CD4-positive, alpha-beta T cell treated with Interleukin-10 for 1 hour (primary cell): ENCODE measurements around the gene TASP1.

ENCODE experiments used
- DNase-seq: peaks from one replicate; pipeline ENCODE4 v3.0.0-alpha.2; 2020

The TASP1 gene

DNA sequence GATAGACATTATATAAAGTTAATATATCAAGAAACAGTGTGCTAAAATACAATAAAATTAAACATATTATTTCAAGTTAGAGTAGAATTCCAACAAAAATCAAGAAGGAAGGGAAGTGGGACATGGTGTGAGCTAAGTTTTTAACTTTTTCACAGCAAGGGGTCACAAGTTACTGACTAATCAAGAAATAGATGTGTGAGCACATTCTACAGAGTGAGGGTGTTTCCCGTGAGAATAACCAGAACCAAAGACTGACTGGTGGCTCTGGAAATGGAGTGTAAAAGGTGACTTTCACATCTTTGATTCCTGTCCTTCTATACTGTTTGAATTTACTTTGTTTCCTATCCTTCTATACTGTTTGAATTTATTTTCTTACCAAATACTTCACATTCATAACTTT is 206.6 kb downstream of the TASP1 start:
- no peak for DNase-seq

GRCh38 chr20:13430346-13431002 is 208.3 kb downstream of the TASP1 start:
- DNase-seq = peak; percentile 0

GRCh38 chr20:13428684-13429083 is 210.0 kb downstream of the TASP1 start:
- no peak for DNase-seq

GRCh38 chr20:13426870-13427269 is 211.9 kb downstream of the TASP1 start:
- DNase-seq = no peak

DNA sequence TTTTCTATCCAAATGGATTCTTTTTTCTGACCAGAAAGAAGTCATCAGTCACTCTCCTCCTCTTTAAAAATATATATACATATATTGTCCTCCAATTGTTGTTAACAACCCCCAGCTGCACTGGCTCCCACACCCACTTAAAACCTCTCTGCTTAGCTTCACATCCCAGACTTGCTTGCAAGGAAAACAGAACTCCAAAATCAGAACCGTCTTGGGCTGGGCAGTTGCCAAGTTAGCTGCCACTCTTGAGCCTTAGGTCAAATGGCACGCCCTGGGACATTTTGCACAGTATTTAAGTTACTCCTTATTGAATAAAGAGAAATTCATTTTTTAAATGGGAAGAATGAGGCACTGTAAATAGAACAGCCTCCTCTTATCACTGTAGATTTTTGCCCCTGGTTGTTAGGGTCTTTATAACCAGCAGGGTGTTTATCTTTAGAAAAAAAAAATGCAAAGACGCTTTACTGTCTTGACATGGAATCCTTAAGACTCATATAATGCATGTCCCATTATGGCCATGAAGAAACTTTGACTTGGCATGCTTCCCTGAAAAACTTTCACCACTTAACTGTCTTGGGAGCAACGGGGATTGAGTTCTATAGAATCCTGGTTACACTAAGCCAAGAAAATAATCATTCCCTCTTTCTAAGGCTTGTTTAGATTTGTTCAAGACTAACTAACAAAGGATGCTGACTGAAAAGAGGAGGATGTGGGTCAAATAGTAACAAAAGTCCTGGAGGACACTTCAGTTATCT is 213.2 kb downstream of the TASP1 start:
- no peak for DNase-seq

DNA sequence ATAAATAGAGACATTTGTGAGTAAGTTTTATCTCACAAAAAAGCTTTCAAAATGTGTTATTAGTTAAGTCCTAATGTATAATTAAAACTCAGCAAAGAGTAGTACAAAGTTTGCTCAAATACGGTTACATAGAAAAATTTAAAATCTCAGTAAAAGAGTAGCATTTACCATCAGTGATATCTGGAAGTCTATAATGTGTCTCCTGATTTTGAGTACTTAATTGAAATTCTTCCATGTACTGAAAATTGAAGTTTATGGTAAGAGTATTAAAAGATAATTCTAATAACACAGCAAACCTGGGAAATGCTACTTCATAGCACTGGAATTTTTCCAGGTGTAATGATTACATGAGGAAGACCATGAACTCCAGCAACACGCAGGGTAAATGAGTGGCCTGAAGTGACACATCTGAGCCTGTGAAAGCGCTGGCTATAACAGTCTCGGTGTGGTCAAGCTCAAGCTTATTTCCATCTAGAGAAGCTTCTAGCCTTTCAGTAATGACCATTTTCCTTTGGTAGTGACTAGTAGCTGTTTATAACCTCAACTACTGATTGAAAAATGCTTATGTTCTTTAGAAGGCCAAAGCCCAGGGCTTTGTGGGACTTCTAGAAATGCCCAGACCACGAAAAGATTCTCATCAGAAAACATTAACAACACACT is 214.4 kb downstream of the TASP1 start:
- DNase-seq = no peak

DNA sequence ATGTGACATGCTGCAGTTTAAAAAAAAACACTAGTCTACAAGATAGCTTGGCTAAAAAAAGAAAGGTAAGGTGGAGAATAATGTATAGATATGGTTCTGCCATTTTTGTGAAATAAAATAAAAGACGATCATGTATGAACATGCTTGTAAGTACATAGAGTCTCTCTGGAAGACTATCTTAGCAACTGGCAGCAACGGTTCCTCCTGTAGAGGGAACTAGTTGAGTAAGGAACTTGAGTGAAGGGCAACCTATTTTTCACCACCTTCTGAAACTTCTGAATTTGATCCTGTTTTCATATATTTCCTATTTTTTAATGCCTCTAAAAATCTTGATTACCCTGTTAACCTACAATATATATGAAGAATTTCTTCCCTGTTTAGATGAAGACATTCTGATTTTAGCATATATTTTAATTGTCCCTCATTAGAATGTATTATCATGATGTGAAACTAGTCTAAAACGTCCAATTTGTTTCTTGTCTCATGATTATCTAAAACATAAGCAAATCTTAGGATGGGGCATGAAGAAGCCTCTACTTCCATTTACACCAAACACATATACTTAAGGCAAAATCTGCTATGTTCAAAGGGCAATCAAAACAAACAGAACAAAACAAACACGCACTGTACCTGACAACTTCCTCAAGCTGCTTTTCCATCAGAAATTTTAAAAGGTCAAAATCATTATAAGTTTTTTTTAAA is 215.1 kb downstream of the TASP1 start:
- no peak for DNase-seq

DNA sequence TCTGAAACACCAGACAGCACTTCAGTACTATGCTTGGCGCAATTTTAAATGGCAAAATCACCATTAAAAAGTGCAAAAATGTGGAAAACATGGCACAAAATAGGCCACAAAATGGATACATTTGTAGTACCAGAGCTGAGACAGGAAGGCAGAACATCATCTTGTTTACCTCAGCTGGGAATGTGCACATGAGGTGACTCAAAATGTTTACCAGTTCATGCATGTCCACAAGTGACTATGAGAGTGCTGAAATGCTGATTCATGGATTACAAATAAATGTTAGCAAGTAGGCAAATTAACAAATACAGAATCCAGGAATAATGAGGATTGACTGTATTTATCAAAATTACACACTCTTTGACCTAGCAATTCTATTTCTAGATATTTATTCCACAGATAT is 216.1 kb downstream of the TASP1 start:
- no peak for DNase-seq

GRCh38 chr20:13420625-13421024 is 218.1 kb downstream of the TASP1 start:
- DNase-seq = no peak

- DNase-seq = no peak
Measured at GRCh38 chr20:13419477-13419876, 219.3 kb downstream of the TASP1 start.

GRCh38 chr20:13418263-13419229 is 220.2 kb downstream of the TASP1 start:
- DNase-seq = no peak

GRCh38 chr20:13416531-13416930 is 222.2 kb downstream of the TASP1 start:
- no peak for DNase-seq

- no peak for DNase-seq
Measured at GRCh38 chr20:13412806-13413445, 225.8 kb downstream of the TASP1 start.

DNA sequence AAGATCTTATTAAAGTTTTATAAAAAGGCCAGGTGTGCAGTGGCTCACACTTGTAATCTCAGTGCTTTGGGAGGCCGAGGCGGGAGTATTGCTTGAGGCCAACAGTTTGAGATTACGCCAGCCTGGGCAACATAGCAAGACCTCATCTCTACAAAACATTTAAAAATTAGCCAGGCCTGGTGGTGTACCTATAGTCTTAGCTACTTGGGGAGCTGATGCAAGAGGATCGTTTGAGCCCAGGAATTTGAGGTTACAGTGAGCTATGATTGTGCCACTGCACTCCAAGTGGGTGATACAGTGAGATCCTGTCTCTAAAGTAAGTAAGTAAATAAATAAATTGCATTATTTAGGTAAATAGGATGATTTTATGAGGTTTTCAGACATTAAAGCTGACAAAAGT is 234.4 kb downstream of the TASP1 start:
- DNase-seq = no peak

GRCh38 chr20:13403453-13403852 is 235.3 kb downstream of the TASP1 start:
- no peak for DNase-seq

- no peak for DNase-seq
Measured at GRCh38 chr20:13402986-13403385, 235.7 kb downstream of the TASP1 start.

DNA sequence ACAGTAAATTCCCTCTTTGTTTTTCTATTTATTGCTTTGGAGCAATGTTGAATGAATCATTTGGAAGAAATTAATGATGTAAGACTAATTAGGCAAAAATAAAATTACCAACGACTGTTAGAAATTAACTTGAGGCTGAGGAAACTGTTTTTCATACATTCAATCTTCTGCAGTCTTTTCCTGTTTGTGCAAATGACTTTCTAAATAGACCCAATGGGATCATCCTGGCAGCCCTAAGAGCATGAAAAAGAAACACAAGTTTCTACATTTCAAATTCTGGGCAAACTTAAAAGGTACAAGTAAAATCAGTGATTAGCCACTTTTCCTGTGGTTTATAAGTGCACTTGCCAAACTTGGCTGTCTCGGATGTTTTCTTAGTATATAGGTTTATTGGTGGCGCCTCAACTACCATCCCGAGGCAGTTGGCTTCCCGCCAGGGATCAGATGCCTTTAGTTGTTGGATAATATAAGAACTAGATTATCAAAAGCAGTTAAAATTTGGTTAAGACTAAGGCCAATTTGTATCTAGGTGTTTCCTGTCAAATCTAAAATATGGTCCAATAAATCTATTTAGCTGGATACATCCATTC is 236.5 kb downstream of the TASP1 start:
- no peak for DNase-seq

DNA sequence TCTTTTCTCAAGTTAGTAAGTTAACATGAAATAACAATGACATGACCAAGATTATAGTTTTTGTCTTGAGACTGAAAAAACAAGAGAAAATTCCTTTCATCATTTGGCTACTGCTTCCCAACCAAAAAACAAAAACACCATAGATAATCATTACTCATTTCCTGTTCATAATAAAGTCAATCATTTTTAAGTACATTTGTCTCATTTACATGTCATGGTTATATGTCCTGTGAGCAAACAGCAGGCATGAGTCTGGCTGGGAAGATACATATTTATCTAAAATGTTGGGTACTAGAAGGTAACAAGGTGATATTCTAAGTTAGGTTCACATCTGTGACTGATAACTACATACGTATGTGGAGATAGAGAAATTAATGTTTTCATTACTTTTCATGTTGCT is 237.1 kb downstream of the TASP1 start:
- no peak for DNase-seq

DNA sequence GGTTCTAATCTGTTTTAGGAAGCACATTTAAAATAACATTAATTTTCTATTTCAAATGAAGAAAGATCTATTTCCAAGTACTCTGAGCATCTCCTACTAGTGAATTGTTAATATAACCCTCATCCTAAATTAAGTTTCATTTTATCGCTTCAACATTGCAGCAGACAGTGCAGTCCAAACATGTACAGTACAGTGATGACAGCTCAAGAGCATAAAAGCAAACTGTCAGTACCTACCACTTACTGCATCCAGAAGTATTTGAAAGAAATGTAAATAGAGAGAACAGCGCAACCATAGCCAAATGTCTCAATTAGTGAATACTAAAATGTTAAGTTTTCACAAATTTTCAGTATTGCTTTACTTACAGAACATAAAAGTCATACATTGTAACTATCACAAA is 238.3 kb downstream of the TASP1 start:
- DNase-seq = no peak

DNA sequence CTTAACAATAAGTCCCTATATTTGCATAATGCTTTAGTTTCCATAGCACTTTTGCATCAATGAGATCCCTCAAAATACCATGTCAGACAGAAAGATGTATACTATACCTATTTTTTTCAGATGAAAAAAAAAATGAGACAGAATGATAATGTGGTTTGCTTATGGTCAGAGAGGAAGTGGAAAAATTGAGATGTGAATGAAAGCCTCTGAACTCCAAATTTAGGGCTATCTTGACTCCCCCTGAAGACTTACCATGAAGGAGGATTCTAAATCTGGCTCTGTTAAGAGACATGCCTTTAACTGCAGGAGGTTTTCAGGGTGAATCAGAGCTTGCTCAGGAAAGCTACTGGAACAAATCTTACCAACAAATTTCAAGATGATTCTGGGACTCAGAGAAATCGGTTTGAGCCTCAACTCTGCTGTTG is 241.4 kb downstream of the TASP1 start:
- no peak for DNase-seq

DNA sequence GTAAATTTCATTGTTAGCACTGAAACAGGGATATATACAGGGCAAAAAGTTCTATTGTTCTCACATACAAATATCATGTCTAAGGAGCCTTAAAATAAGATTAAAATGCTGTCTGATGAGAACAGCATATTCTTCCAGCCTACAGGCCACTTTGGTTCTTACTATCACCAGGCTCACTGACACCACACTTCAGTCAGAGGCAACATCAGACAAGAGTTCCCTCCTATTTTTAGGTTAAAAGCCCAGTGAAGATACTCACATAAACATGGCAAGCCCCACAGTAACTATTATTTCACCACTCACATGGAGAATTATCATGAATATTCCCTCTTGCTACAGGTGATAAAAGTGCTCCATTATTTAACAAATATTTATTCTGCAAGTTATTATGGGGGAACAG is 241.9 kb downstream of the TASP1 start:
- DNase-seq = no peak
